Vagina (tissue), 2 donors: Measurements from ENCODE around the gene TTC33. TPM values are rescaled to one million over a fixed set of nuclear protein-coding genes. Genes with fewer than 3 reads are reported as not detected.

ENCODE experiments used
- DNase-seq, 2 donors: peaks; one replicate each; pipeline ENCODE4 v3.0.0-alpha.2; 2017; ENCODE audit errors: extremely low spot score in 2 of 2
- H3K27ac ChIP-seq: fragments of 200-600 bp; sonication (generic); one replicate; pipeline ENCODE4 v1.5.1; 2019
- H3K27me3 ChIP-seq: fragments of 200-600 bp; sonication (generic); one replicate; pipeline ENCODE4 v1.5.1; 2019
- H3K36me3 ChIP-seq, 2 donors: fragments of 200-600 bp; sonication (generic); one replicate each; pipeline ENCODE4 v1.5.1; 2017 to 2019
- H3K4me1 ChIP-seq: fragments of 200-600 bp; sonication (generic); one replicate; pipeline ENCODE4 v1.5.1; 2019
- H3K4me3 ChIP-seq, 2 donors: fragments of 200-600 bp; sonication (generic); 1 replicate in 1 of 2; 2 replicates in 1 of 2; pipeline ENCODE4 v1.5.1; 2016 to 2019
- H3K9me3 ChIP-seq: fragments of 200-600 bp; sonication (generic); one replicate; pipeline ENCODE4 v1.5.1; 2019
- POLR2A ChIP-seq, 2 donors: fragments of 450-650 bp; IDR thresholded peaks; one replicate each; pipeline ENCODE4 v1.6.1; 2017; ENCODE audit warnings: antibody characterized with exemption in 2 of 2, mild to moderate bottlenecking in 2 of 2, moderate library complexity in 2 of 2
- POLR2AphosphoS5 ChIP-seq, 2 donors: sonication (generic); formaldehyde crosslinking; IDR thresholded peaks; one replicate each; pipeline ENCODE4 v1.9.0; 2017; ENCODE audit warnings: antibody characterized with exemption in 2 of 2, mild to moderate bottlenecking in 2 of 2, low read depth in 1 of 2; ENCODE audit not compliant: insufficient read depth in 1 of 2
- intact Hi-C: fragments of 100-400 bp; cut with DNase I; formaldehyde crosslinking; loops from one replicate; pipeline ENCODE4 v1.15.1; 2023
- total RNA-seq: library from RNA; depleted of rRNA; stranded (reverse); fragments of >200 nt; gene quantifications from one replicate; pipeline ENCODE4 v1.2.3, GENCODE V29; 2016
- TF ChIP-seq, protein P1 (sequence below), 3 experiments: fragments of 450-650 bp in 2 of 3; fragments of 200-600 bp in 1 of 3; sonication (generic) in 1 of 3; IDR thresholded peaks; one replicate each; pipeline ENCODE4 v1.5.1; 2017 to 2019; ENCODE audit warnings: antibody characterized with exemption in 3 of 3, mild to moderate bottlenecking in 2 of 3, moderate library complexity in 2 of 3

Gene TTC33
- total RNA-seq, 1 donor from 2014 or later = 12.8 TPM

DNA sequence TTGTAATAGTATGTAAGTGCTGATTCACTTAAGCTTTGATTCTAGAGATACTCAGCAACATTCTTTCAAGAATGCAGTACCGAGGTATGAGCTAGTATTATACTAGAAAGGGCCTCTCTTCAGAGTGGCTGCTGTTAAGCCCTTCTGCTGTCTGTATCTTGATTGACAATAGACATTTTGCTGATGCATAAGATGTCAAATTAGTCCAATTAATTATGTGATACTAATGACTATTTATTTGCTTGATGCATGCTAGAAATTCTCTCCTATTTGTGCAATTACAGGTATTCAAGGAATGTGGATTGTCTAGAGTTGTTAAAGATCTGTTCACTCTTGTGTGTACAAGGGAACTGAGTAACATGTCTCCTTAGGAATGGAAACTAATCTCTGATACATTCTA lies 168.4 kb downstream of the TTC33 start:
- H3K27me3 ChIP-seq = no peaks in the 10 kb centered on the region
- H3K4me1 ChIP-seq = no peaks in the 10 kb centered on the region
- H3K4me3 ChIP-seq = no peak overlapping the region
- TF ChIP-seq, protein P1, sequence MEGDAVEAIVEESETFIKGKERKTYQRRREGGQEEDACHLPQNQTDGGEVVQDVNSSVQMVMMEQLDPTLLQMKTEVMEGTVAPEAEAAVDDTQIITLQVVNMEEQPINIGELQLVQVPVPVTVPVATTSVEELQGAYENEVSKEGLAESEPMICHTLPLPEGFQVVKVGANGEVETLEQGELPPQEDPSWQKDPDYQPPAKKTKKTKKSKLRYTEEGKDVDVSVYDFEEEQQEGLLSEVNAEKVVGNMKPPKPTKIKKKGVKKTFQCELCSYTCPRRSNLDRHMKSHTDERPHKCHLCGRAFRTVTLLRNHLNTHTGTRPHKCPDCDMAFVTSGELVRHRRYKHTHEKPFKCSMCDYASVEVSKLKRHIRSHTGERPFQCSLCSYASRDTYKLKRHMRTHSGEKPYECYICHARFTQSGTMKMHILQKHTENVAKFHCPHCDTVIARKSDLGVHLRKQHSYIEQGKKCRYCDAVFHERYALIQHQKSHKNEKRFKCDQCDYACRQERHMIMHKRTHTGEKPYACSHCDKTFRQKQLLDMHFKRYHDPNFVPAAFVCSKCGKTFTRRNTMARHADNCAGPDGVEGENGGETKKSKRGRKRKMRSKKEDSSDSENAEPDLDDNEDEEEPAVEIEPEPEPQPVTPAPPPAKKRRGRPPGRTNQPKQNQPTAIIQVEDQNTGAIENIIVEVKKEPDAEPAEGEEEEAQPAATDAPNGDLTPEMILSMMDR (IDR thresholded peaks at IDR 0.05) = no peak
- TF ChIP-seq POLR2AphosphoS5 (IDR thresholded peaks at IDR 0.05; ENCODE audit: insufficient read depth in 1 of 2, low read depth in 1 of 2) (no peak), POLR2A (IDR thresholded peaks at IDR 0.05) (no peak)
- no peak overlapping the region for H3K27ac ChIP-seq
- no peaks in the 10 kb centered on the region for H3K9me3 ChIP-seq
- intact Hi-C loops = no loop called here
- no peaks in the 10 kb centered on the region for H3K36me3 ChIP-seq
- DNase-seq = no peak

- H3K4me3 ChIP-seq = no peak overlapping the region
- DNase-seq = no peak
- intact Hi-C loops = no loop called here
- TF ChIP-seq POLR2A (IDR thresholded peaks at IDR 0.05) = no peak
- TF ChIP-seq, protein P1 (IDR thresholded peaks at IDR 0.05) = no peak
- TF ChIP-seq POLR2AphosphoS5 (IDR thresholded peaks at IDR 0.05; ENCODE audit: insufficient read depth in 1 of 2, low read depth in 1 of 2) = no peak
- H3K9me3 ChIP-seq = no peaks in the 10 kb centered on the region
- H3K27ac ChIP-seq = no peak overlapping the region
- no peaks in the 10 kb centered on the region for H3K4me1 ChIP-seq
- no peaks in the 10 kb centered on the region for H3K27me3 ChIP-seq
- no peaks in the 10 kb centered on the region for H3K36me3 ChIP-seq
Measured at GRCh38 chr5:40585537-40586267, 170.1 kb downstream of the TTC33 start.

DNA sequence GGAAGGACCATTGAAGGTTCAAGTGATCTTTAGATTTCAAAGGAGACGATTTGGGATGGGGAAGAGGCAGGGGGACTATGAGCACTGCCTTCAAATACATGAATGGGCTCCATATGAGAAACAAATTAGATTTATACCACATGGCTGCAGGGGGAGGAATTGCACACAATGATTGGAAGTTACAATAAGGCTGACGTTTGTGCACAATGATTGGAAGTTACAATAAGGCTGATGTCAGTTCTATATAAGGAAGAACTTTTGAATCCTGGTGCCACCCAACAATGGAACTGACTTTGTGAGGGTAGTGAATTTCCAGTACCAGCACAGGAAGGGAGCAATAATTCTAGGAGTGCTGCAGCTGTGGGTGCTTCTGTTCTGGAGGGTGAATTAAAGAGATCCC lies 171.7 kb downstream of the TTC33 start:
- Histone ChIP-seq H3K36me3 (no peaks in the 10 kb centered on the region), H3K9me3 (no peaks in the 10 kb centered on the region), H3K27ac (no peak overlapping the region), H3K27me3 (no peaks in the 10 kb centered on the region), H3K4me3 (no peak overlapping the region), H3K4me1 (no peaks in the 10 kb centered on the region)
- TF ChIP-seq, protein P1 (IDR thresholded peaks at IDR 0.05) = no peak
- TF ChIP-seq POLR2A (IDR thresholded peaks at IDR 0.05) = no peak
- TF ChIP-seq POLR2AphosphoS5 (IDR thresholded peaks at IDR 0.05; ENCODE audit: insufficient read depth in 1 of 2, low read depth in 1 of 2) = no peak
- no peak for DNase-seq
- intact Hi-C loops = no loop called here

DNA sequence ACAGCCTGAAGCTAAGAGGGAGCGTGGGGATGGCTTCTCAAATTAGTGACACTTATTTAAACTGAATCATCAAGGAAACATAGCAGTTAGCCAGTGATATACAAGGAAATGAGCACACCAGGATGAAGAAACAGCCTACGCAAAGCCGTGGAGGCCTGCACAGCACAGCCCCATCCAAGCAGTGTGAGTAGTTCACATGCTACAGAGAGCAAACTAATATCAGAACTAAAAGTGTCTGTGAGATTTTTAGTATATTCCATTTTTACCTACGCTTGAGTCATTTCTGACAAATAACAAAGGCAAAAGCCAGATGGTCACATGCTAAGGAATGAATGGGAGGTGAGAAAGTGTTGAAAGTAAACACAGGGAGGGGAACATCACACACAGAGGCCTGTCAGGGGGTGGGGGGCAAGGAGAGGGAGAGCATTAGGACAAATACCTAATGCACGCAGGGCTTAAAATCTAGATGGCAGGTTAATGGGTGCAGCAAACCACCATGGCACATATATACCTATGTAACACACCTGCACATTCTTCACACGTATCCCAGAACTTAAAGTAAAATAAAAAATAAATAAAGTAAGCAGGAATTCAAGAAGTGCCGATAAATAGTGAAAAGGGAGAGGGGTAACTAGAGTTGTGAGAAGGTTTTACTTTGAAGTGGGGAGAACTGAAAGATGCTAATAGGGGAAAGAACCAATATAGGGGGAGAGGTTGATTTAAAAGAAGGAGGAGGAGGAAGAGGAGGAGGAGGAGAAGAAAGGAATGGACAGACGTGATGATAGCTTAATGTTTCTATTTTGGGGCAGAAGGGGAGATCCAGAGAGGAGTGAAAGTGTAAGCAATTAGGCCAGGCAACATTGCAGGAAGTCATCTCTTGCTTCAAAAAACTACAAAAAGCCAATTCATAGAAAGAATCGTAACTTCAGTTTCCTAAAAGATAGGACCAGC lies 177.0 kb downstream of the TTC33 start:
- intact Hi-C loops = no loop called here
- no peaks in the 10 kb centered on the region for H3K36me3 ChIP-seq
- H3K9me3 ChIP-seq = no peaks in the 10 kb centered on the region
- DNase-seq = no peak
- no peaks in the 10 kb centered on the region for H3K4me1 ChIP-seq
- no peak for TF ChIP-seq POLR2AphosphoS5 (IDR thresholded peaks at IDR 0.05; ENCODE audit: insufficient read depth in 1 of 2, low read depth in 1 of 2)
- TF ChIP-seq, protein P1 (IDR thresholded peaks at IDR 0.05) = no peak
- TF ChIP-seq POLR2A (IDR thresholded peaks at IDR 0.05) = no peak
- H3K4me3 ChIP-seq = no peak overlapping the region
- H3K27ac ChIP-seq = no peak overlapping the region
- H3K27me3 ChIP-seq = no peaks in the 10 kb centered on the region
